GM12878 (cell line): ENCODE data around the gene CCL19.

ENCODE experiments used
- BRCA1 ChIP-seq: IDR thresholded peaks from 2 replicates; pipeline ENCODE4 v1.6.1; 2011; ENCODE audit warnings: low read depth, low read length, improper control_type of control experiment
- CREB1 ChIP-seq: IDR thresholded peaks from 2 replicates; pipeline ENCODE4 v1.6.1; 2012; ENCODE audit warnings: low read depth, mild to moderate bottlenecking, inconsistent platforms
- EZH2 ChIP-seq: IDR thresholded peaks from 2 replicates; pipeline ENCODE4 v1.6.1; 2012; ENCODE audit warnings: low read depth, mild to moderate bottlenecking, control low read depth, inconsistent platforms, low read length, borderline replicate concordance; ENCODE audit not compliant: control insufficient read depth
- HDAC6 ChIP-seq: fragments of 200-600 bp; sonication (generic); IDR thresholded peaks from one replicate; pipeline ENCODE4 v1.8.0; 2017; ENCODE audit warnings: antibody characterized with exemption; ENCODE audit not compliant: unreplicated experiment
- JUNB ChIP-seq: IDR thresholded peaks from 2 replicates; pipeline ENCODE4 v1.6.1; 2016; ENCODE audit warnings: antibody characterized with exemption, mild to moderate bottlenecking
- NR2C2 ChIP-seq: IDR thresholded peaks from 2 replicates; pipeline ENCODE4 v1.6.1; 2011; ENCODE audit warnings: borderline replicate concordance, low read depth; ENCODE audit not compliant: control insufficient read depth, insufficient read length
- NRF1 ChIP-seq: conservative IDR thresholded peaks from 2 replicates; pipeline ENCODE4 v1.6.1; 2011; ENCODE audit warnings: mild to moderate bottlenecking, low read depth, low read length, improper control_type of control experiment
- RELA ChIP-seq: fragments of 450-650 bp; IDR thresholded peaks from 2 replicates; pipeline ENCODE4 v1.8.0; 2014; ENCODE audit warnings: borderline replicate concordance; ENCODE audit not compliant: partially characterized antibody
- RFX5 ChIP-seq: IDR thresholded peaks from 2 replicates; pipeline ENCODE4 v1.6.1; 2011; ENCODE audit warnings: low read depth, low read length, improper control_type of control experiment
- TF ChIP-seq, protein P1 (sequence below), 3 experiments: IDR thresholded peaks in 2 of 3; conservative IDR thresholded peaks in 1 of 3; 2 replicates each; pipeline ENCODE4 v1.5.1; 2011; ENCODE audit warnings: low read depth in 3 of 3, low read length in 3 of 3, mild to moderate bottlenecking in 3 of 3, control low read depth in 2 of 3, moderate library complexity in 2 of 3, inconsistent platforms in 1 of 3, mixed read lengths in 1 of 3; ENCODE audit not compliant: control insufficient read depth in 2 of 3, insufficient read depth in 1 of 3; ENCODE audit errors: extremely low read depth in 1 of 3
- TF ChIP-seq, protein P2 (sequence below): IDR thresholded peaks from 2 replicates; pipeline ENCODE4 v1.6.1; 2012; ENCODE audit warnings: mild to moderate bottlenecking, low read depth, low read length
- TF ChIP-seq, protein P3 (sequence below): fragments of 450-650 bp; conservative IDR thresholded peaks from 2 replicates; pipeline ENCODE4 v1.6.1; 2017; ENCODE audit warnings: mild to moderate bottlenecking, moderate library complexity

DNA sequence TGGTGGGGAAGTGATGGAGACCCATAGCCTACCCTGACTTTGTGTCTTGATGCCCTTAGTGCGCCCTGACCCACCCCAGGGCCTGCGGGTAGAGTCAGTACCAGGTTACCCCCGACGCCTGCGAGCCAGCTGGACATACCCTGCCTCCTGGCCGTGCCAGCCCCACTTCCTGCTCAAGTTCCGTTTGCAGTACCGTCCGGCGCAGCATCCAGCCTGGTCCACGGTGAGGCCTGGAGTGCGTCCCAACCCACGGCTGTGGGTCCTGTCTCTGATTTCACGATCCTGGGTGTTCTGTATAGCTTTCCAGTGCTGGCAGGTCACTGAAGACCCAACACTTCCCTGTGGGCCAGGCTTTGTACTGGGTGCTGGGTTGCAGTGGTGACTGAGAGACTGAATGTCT lies 32.6 kb downstream of the CCL19 start:
- TF ChIP-seq, protein P1, sequence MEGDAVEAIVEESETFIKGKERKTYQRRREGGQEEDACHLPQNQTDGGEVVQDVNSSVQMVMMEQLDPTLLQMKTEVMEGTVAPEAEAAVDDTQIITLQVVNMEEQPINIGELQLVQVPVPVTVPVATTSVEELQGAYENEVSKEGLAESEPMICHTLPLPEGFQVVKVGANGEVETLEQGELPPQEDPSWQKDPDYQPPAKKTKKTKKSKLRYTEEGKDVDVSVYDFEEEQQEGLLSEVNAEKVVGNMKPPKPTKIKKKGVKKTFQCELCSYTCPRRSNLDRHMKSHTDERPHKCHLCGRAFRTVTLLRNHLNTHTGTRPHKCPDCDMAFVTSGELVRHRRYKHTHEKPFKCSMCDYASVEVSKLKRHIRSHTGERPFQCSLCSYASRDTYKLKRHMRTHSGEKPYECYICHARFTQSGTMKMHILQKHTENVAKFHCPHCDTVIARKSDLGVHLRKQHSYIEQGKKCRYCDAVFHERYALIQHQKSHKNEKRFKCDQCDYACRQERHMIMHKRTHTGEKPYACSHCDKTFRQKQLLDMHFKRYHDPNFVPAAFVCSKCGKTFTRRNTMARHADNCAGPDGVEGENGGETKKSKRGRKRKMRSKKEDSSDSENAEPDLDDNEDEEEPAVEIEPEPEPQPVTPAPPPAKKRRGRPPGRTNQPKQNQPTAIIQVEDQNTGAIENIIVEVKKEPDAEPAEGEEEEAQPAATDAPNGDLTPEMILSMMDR (IDR thresholded peaks at IDR 0.05 in 2 of 3, conservative IDR thresholded peaks at IDR 0.05 in 1 of 3; ENCODE audit: control insufficient read depth in 2 of 3, extremely low read depth in 1 of 3, insufficient read depth in 1 of 3, low read depth in 3 of 3, low read length in 3 of 3), result no peak
- TF ChIP-seq, protein P2, sequence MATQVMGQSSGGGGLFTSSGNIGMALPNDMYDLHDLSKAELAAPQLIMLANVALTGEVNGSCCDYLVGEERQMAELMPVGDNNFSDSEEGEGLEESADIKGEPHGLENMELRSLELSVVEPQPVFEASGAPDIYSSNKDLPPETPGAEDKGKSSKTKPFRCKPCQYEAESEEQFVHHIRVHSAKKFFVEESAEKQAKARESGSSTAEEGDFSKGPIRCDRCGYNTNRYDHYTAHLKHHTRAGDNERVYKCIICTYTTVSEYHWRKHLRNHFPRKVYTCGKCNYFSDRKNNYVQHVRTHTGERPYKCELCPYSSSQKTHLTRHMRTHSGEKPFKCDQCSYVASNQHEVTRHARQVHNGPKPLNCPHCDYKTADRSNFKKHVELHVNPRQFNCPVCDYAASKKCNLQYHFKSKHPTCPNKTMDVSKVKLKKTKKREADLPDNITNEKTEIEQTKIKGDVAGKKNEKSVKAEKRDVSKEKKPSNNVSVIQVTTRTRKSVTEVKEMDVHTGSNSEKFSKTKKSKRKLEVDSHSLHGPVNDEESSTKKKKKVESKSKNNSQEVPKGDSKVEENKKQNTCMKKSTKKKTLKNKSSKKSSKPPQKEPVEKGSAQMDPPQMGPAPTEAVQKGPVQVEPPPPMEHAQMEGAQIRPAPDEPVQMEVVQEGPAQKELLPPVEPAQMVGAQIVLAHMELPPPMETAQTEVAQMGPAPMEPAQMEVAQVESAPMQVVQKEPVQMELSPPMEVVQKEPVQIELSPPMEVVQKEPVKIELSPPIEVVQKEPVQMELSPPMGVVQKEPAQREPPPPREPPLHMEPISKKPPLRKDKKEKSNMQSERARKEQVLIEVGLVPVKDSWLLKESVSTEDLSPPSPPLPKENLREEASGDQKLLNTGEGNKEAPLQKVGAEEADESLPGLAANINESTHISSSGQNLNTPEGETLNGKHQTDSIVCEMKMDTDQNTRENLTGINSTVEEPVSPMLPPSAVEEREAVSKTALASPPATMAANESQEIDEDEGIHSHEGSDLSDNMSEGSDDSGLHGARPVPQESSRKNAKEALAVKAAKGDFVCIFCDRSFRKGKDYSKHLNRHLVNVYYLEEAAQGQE, result no peak
- TF ChIP-seq NR2C2 (no peak), NRF1 (no peak), HDAC6 (no peak), BRCA1 (no peak), CREB1 (no peak), JUNB (no peak), EZH2 (no peak), RFX5 (no peak), RELA (no peak)
- TF ChIP-seq, protein P3, sequence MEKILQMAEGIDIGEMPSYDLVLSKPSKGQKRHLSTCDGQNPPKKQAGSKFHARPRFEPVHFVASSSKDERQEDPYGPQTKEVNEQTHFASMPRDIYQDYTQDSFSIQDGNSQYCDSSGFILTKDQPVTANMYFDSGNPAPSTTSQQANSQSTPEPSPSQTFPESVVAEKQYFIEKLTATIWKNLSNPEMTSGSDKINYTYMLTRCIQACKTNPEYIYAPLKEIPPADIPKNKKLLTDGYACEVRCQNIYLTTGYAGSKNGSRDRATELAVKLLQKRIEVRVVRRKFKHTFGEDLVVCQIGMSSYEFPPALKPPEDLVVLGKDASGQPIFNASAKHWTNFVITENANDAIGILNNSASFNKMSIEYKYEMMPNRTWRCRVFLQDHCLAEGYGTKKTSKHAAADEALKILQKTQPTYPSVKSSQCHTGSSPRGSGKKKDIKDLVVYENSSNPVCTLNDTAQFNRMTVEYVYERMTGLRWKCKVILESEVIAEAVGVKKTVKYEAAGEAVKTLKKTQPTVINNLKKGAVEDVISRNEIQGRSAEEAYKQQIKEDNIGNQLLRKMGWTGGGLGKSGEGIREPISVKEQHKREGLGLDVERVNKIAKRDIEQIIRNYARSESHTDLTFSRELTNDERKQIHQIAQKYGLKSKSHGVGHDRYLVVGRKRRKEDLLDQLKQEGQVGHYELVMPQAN, result no peak
